B cell (primary cell): Measurements from ENCODE around the gene LRBA. TPM values are rescaled to one million over a fixed set of nuclear protein-coding genes. Genes with fewer than 3 reads are reported as not detected.

Experiments used
- ATAC-seq: fragments of 200-7000 bp; cut with Tn5 transposase; one replicate; pipeline ENCODE4 v1.10.0; 2021; ENCODE audit warnings: low read depth, mild to moderate bottlenecking, moderate number of reproducible peaks, moderate library complexity
- CTCF ChIA-PET: fragments of 350-600 bp; sonication (Branson Sonifier 250); formaldehyde crosslinking; loops from one replicate; lab custom pipeline; 2021; ENCODE audit warnings: antibody characterized with exemption, inconsistent platforms; lab: Charles Lee
- POLR2A ChIA-PET: fragments of 350-600 bp; sonication (Branson Sonifier 250); formaldehyde crosslinking; loops from one replicate; lab custom pipeline; 2021; ENCODE audit warnings: antibody characterized with exemption; lab: Charles Lee
- DNase-seq: peaks from one replicate; pipeline ENCODE4 v3.0.0; 2013
- H2AFZ ChIP-seq: 2 replicates; pipeline ENCODE4 v1.6.1; 2012; ENCODE audit warnings: mild to moderate bottlenecking, low read depth, low read length; ENCODE audit not compliant: insufficient read depth, poor library complexity, severe bottlenecking
- H3K27ac ChIP-seq, 2 donors: 1 replicate in 1 of 2; 2 replicates in 1 of 2; pipeline ENCODE4 v1.5.1; 2012 to 2013; ENCODE audit warnings: low read length in 2 of 2, mild to moderate bottlenecking in 2 of 2, moderate library complexity in 1 of 2
- H3K27me3 ChIP-seq, 4 experiments: fragments of 200-600 bp in 1 of 4; sonication (generic) in 1 of 4; replicated peaks in 1 of 4; 1 replicate in 2 of 4; 2 replicates in 2 of 4; pipeline versions ENCODE4 v1.6.1 to v1.7.0; 2013 to 2016; ENCODE audit warnings: low read length in 3 of 4, mild to moderate bottlenecking in 2 of 4, mixed read lengths in 1 of 4, moderate library complexity in 1 of 4; ENCODE audit not compliant: insufficient read depth in 4 of 4, control insufficient read depth in 3 of 4; ENCODE audit errors: control extremely low read depth in 1 of 4
- H3K36me3 ChIP-seq, 2 experiments: replicated peaks in 1 of 2; 1 replicate in 1 of 2; 2 replicates in 1 of 2; pipeline versions ENCODE4 v1.6.1 to v1.7.1; 2013; ENCODE audit warnings: low read length in 1 of 2; ENCODE audit not compliant: insufficient read depth in 2 of 2, control insufficient read depth in 1 of 2; ENCODE audit errors: control extremely low read depth in 1 of 2, extremely low read depth in 1 of 2
- H3K4me1 ChIP-seq, 2 donors: fragments of 200-600 bp in 1 of 2; sonication (generic) in 1 of 2; 1 replicate in 1 of 2; 2 replicates in 1 of 2; pipeline versions ENCODE4 v1.5.1 to v1.6.1; 2013 to 2017; ENCODE audit warnings: low read length in 2 of 2; ENCODE audit not compliant: control insufficient read depth in 2 of 2, insufficient read depth in 2 of 2
- H3K4me2 ChIP-seq: replicated peaks from 2 replicates; pipeline ENCODE3; 2012; ENCODE audit warnings: mild to moderate bottlenecking, low read depth, low read length; ENCODE audit not compliant: poor library complexity, severe bottlenecking
- H3K4me3 ChIP-seq, 5 experiments: fragments of 200-600 bp in 1 of 5; sonication (generic) in 1 of 5; 1 replicate in 3 of 5; 2 replicates in 2 of 5; pipeline versions ENCODE4 v1.5.1 to v1.7.0; 2011 to 2016; ENCODE audit warnings: low read length in 4 of 5, mild to moderate bottlenecking in 4 of 5, low read depth in 2 of 5, control low read depth in 1 of 5, moderate library complexity in 1 of 5; ENCODE audit not compliant: insufficient read depth in 1 of 5; ENCODE audit errors: control extremely low read depth in 1 of 5, extremely low read depth in 1 of 5
- H3K79me2 ChIP-seq: fragments of 200-600 bp; sonication (generic); one replicate; pipeline ENCODE4 v1.6.0; 2016; ENCODE audit warnings: low read length; ENCODE audit not compliant: control insufficient read depth, insufficient read depth
- H3K9ac ChIP-seq: fragments of 200-600 bp; sonication (generic); 2 replicates; pipeline ENCODE4 v1.6.1; 2017; ENCODE audit warnings: mild to moderate bottlenecking, low read length, moderate library complexity
- H3K9me3 ChIP-seq, 3 donors: one replicate each; pipeline versions ENCODE4 v1.6.1 to v1.7.1; 2013; ENCODE audit warnings: low read length in 2 of 3; ENCODE audit not compliant: control insufficient read depth in 2 of 3, insufficient read depth in 1 of 3; ENCODE audit errors: control extremely low read depth in 1 of 3
- H4K20me1 ChIP-seq: 2 replicates; pipeline ENCODE4 v1.6.0; 2012; ENCODE audit warnings: mild to moderate bottlenecking, low read length; ENCODE audit not compliant: insufficient read depth, control insufficient read depth, poor library complexity, severe bottlenecking
- H3K27ac Mint-ChIP-seq: one replicate; pipeline ENCODE4 v1.8.0; 2021; ENCODE audit warnings: mixed read lengths
- H3K27me3 Mint-ChIP-seq: one replicate; pipeline ENCODE4 v1.8.0; 2021; ENCODE audit warnings: mixed read lengths
- H3K4me1 Mint-ChIP-seq: one replicate; pipeline ENCODE4 v1.8.0; 2021; ENCODE audit warnings: mixed read lengths
- H3K4me3 Mint-ChIP-seq: one replicate; pipeline ENCODE4 v1.8.0; 2021; ENCODE audit warnings: mixed read lengths
- H3K9me3 Mint-ChIP-seq: one replicate; pipeline ENCODE4 v1.8.0; 2022; ENCODE audit warnings: mixed read lengths; ENCODE audit not compliant: insufficient read depth
- EZH2 ChIP-seq: IDR thresholded peaks from 2 replicates; pipeline ENCODE4 v1.6.1; 2012; ENCODE audit warnings: borderline replicate concordance, low read depth, mild to moderate bottlenecking, moderate library complexity, low read length; ENCODE audit not compliant: insufficient read depth, poor library complexity, severe bottlenecking
- WGBS: methylation state at CpG from one replicate; pipeline ENCODE4 v1.1.5; 2013; ENCODE audit warnings: missing lambda C conversion rate; ENCODE audit not compliant: insufficient coverage; 5-methylcytosine and 5-hydroxymethylcytosine counted together
- intact Hi-C: fragments of 100-400 bp; cut with micrococcal nuclease; formaldehyde crosslinking; loops from one replicate; pipeline ENCODE4 v1.10.0; 2022
- polyA plus RNA-seq: library from polyadenylated mRNA; depleted of rRNA; stranded (reverse); fragments of >200 nt; gene quantifications from 2 replicates; pipeline ENCODE4 v1.2.3, GENCODE V29; 2012
- total RNA-seq, 2 donors: library from RNA; stranded (reverse); fragments of 120-200 nt in 1 of 2; gene quantifications; 1 replicate in 1 of 2; 2 replicates in 1 of 2; pipeline versions ENCODE4 v1.2.3 to v1.2.4, GENCODE V29; 2013 to 2022
- TF ChIP-seq, protein P1 (sequence below): fragments of 200-600 bp; IDR thresholded peaks from one replicate; pipeline ENCODE4 v1.8.0; 2022; ENCODE audit warnings: antibody characterized with exemption, mild to moderate bottlenecking

Gene LRBA
- total and polyA plus RNA-seq, 2 donors (not counting 1 experiment from before 2014, with no cell fraction given): 17.5 to 86.7 TPM

DNA sequence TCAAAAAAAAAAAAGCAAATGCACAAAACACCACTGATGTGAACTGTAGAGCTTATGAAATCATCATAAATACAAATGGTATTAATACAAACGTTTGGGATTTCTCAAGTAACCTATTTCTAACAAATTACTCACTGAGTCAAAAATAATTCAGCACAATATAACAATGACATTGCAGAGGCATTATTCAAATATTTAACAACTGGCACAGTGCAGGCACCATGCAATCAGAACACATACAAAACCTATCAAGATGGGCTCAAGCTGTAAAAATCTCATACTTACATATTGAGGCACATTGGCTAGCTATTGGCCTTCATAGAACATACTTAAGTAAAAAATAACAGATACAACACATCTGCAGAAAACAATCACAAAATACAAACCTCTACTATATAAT is 81.1 kb downstream of the LRBA start:
- Histone ChIP-seq H3K4me1 (no peaks in the 10 kb centered on the region), H3K4me3 (no peak overlapping the region), H3K9me3 (no peaks in the 10 kb centered on the region), H3K4me2 (no peak overlapping the region), H3K9ac (no peak overlapping the region), H4K20me1 (peaks cover 10% of the 10 kb centered on the region), H3K27me3 (no peaks in the 10 kb centered on the region), H3K79me2 (peaks cover 25% of the 10 kb centered on the region), H3K27ac (no peak overlapping the region), H3K36me3 (no peaks in the 10 kb centered on the region), H2AFZ (no peak overlapping the region)
- Mint-ChIP-seq H3K4me1 (peaks cover 20% of the 10 kb centered on the region), H3K9me3 (no peaks in the 10 kb centered on the region), H3K4me3 (no peak overlapping the region), H3K27ac (no peak overlapping the region), H3K27me3 (no peaks in the 10 kb centered on the region)
- WGBS: no CpG with 5 or more reads among the region's 1 CpG
- TF ChIP-seq EZH2: no peak
- TF ChIP-seq, protein P1, sequence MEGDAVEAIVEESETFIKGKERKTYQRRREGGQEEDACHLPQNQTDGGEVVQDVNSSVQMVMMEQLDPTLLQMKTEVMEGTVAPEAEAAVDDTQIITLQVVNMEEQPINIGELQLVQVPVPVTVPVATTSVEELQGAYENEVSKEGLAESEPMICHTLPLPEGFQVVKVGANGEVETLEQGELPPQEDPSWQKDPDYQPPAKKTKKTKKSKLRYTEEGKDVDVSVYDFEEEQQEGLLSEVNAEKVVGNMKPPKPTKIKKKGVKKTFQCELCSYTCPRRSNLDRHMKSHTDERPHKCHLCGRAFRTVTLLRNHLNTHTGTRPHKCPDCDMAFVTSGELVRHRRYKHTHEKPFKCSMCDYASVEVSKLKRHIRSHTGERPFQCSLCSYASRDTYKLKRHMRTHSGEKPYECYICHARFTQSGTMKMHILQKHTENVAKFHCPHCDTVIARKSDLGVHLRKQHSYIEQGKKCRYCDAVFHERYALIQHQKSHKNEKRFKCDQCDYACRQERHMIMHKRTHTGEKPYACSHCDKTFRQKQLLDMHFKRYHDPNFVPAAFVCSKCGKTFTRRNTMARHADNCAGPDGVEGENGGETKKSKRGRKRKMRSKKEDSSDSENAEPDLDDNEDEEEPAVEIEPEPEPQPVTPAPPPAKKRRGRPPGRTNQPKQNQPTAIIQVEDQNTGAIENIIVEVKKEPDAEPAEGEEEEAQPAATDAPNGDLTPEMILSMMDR: no peak
- intact Hi-C loops: no loop called here
- DNase-seq (no peak), ATAC-seq (no peak)
- ChIA-PET CTCF (interaction anchor here (0.8 kb wide), 1 partner anchor 31 kb away, joined by 3 read pairs; no protein-coding TSS in a partner anchor), POLR2A (no interaction called here)

DNA sequence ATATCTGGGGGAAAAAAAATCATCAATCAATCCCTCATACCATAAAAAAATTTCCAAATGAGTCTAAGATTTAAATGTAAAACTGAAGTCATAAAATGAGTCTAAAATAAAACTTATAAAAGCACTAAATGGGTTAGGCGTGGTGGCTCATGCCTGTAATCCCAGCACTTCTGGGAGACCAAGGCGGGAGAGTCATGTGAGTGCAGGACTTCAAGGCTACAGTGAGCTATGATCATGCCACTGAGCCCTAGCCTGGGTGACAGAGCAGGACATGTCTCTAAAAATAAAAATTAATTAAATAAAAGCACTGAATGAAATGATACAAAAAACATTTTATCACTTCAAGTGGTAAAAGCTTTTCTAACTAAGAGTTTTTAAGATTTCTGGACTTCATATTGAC is 83.3 kb downstream of the LRBA start:
- DNase-seq: no peak
- CTCF ChIA-PET: interaction anchor here (0.7 kb wide), 1 partner anchor 196 kb away, joined by 3 read pairs; no protein-coding TSS in a partner anchor
- Mint-ChIP-seq H3K9me3 (no peaks in the 10 kb centered on the region), H3K4me3 (no peak overlapping the region), H3K27me3 (no peaks in the 10 kb centered on the region), H3K4me1 (peaks cover 4% of the 10 kb centered on the region), H3K27ac (no peak overlapping the region)
- Histone ChIP-seq H3K27me3 (no peaks in the 10 kb centered on the region), H3K36me3 (peaks cover 1 to 3% of the 10 kb centered on the region in 2 experiments), H3K4me2 (no peak overlapping the region), H2AFZ (no peak overlapping the region), H3K9me3 (no peaks in the 10 kb centered on the region), H3K27ac (no peak overlapping the region), H3K4me3 (no peak overlapping the region), H3K79me2 (peaks cover 22% of the 10 kb centered on the region), H3K4me1 (no peaks in the 10 kb centered on the region), H3K9ac (no peak overlapping the region), H4K20me1 (peaks cover 8% of the 10 kb centered on the region)
- TF ChIP-seq, protein P1: no peak
- TF ChIP-seq EZH2: no peak
- intact Hi-C loops: no loop called here
- POLR2A ChIA-PET: no interaction called here
- no CpG with 5 or more reads among the region's 2 CpGs for WGBS
- no peak for ATAC-seq
